ENCODE measurements around the gene CYBC1. TPM values are rescaled to one million over a fixed set of nuclear protein-coding genes. Genes with fewer than 3 reads are reported as not detected.

The CYBC1 gene
- total and polyA plus RNA-seq, 2 donors from 2014 or later, result 38.2 to 139 TPM

DNA sequence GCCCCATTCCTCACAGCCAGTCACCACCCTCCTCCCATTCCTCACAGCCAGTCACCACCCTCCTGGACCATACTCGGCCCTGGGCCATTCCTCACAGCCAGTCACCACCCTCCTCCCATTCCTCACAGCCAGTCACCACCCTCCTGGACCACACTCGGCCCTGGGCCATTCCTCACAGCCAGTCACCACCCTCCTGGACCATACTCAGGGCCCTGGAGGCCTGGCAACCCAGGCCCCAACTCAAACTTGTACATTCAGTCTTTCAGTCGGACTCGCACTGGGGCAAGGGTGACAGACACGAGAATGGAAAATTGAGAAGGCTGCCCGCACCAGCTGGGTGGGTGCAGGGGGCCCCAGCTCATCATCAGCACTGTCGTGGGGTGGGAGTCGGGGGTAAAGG lies 38.6 kb upstream of the CYBC1 start:
- no peaks in the 10 kb centered on the region for H3K4me1 ChIP-seq (ENCODE audit: control insufficient read depth in 2 of 3, insufficient read depth in 2 of 3, low read depth in 1 of 3, low read length in 3 of 3)
- H3K27ac ChIP-seq (ENCODE audit: low read depth in 2 of 2, low read length in 2 of 2), result no peak overlapping the region
- H3K9me3 ChIP-seq (ENCODE audit: control insufficient read depth in 2 of 3, insufficient read depth in 1 of 3, low read length in 3 of 3), result no peaks in the 10 kb centered on the region
- no peak overlapping the region for H3K9ac ChIP-seq (ENCODE audit: low read length in 3 of 3)
- no peak for FAIRE-seq
- DNase-seq, result no peak
- H3K4me3 ChIP-seq (ENCODE audit: low read length in 3 of 3), result no peak overlapping the region
- H3K27me3 ChIP-seq (ENCODE audit: control insufficient read depth, insufficient read depth, low read length), result no peaks in the 10 kb centered on the region
- intact Hi-C loops (cut with DNase I), result no loop called here
- TF ChIP-seq, protein P1, sequence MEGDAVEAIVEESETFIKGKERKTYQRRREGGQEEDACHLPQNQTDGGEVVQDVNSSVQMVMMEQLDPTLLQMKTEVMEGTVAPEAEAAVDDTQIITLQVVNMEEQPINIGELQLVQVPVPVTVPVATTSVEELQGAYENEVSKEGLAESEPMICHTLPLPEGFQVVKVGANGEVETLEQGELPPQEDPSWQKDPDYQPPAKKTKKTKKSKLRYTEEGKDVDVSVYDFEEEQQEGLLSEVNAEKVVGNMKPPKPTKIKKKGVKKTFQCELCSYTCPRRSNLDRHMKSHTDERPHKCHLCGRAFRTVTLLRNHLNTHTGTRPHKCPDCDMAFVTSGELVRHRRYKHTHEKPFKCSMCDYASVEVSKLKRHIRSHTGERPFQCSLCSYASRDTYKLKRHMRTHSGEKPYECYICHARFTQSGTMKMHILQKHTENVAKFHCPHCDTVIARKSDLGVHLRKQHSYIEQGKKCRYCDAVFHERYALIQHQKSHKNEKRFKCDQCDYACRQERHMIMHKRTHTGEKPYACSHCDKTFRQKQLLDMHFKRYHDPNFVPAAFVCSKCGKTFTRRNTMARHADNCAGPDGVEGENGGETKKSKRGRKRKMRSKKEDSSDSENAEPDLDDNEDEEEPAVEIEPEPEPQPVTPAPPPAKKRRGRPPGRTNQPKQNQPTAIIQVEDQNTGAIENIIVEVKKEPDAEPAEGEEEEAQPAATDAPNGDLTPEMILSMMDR (IDR thresholded peaks at IDR 0.05; ENCODE audit: borderline replicate concordance, extremely low read depth, insufficient read depth), result no peak
- H3K36me3 ChIP-seq (ENCODE audit: control insufficient read depth in 2 of 3, insufficient read depth in 3 of 3, low read length in 3 of 3), result peaks cover 2 to 24% (median 9%) of the 10 kb centered on the region in 3 donors

DNA sequence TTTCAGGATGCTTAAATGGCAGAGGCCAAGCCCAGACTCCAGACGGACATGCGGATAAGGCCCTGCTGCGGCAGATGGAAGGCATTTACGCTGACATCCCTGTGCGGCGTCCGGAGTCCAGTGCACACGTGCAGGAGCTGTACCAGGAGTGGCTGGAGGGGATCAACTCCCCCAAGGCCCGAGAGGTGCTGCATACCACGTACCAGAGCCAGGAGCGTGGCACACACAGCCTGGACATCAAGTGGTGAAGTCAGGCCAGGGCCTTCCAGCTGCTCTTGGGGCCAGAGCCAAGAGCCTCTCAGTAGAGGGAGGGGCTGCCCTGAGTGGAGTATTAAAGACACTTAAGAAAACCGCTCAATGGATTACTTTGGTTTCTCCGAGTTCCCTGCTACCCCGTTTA lies 37.4 kb upstream of the CYBC1 start:
- Histone ChIP-seq H3K9me3 (ENCODE audit: control insufficient read depth in 2 of 3, insufficient read depth in 1 of 3, low read length in 3 of 3) (no peaks in the 10 kb centered on the region), H3K27ac (ENCODE audit: low read depth in 2 of 2, low read length in 2 of 2) (no peak overlapping the region), H3K4me3 (ENCODE audit: low read length in 3 of 3) (no peak overlapping the region), H3K36me3 (ENCODE audit: control insufficient read depth in 2 of 3, insufficient read depth in 3 of 3, low read length in 3 of 3) (peaks cover 2 to 25% (median 14%) of the 10 kb centered on the region in 3 donors), H3K27me3 (ENCODE audit: control insufficient read depth, insufficient read depth, low read length) (no peaks in the 10 kb centered on the region), H3K4me1 (ENCODE audit: control insufficient read depth in 2 of 3, insufficient read depth in 2 of 3, low read depth in 1 of 3, low read length in 3 of 3) (no peaks in the 10 kb centered on the region), H3K9ac (ENCODE audit: low read length in 3 of 3) (no peak overlapping the region)
- DNase-seq, result no peak
- FAIRE-seq, result no peak
- TF ChIP-seq, protein P1 (IDR thresholded peaks at IDR 0.05; ENCODE audit: borderline replicate concordance, extremely low read depth, insufficient read depth), result no peak
- intact Hi-C loops (cut with DNase I), result no loop called here

DNA sequence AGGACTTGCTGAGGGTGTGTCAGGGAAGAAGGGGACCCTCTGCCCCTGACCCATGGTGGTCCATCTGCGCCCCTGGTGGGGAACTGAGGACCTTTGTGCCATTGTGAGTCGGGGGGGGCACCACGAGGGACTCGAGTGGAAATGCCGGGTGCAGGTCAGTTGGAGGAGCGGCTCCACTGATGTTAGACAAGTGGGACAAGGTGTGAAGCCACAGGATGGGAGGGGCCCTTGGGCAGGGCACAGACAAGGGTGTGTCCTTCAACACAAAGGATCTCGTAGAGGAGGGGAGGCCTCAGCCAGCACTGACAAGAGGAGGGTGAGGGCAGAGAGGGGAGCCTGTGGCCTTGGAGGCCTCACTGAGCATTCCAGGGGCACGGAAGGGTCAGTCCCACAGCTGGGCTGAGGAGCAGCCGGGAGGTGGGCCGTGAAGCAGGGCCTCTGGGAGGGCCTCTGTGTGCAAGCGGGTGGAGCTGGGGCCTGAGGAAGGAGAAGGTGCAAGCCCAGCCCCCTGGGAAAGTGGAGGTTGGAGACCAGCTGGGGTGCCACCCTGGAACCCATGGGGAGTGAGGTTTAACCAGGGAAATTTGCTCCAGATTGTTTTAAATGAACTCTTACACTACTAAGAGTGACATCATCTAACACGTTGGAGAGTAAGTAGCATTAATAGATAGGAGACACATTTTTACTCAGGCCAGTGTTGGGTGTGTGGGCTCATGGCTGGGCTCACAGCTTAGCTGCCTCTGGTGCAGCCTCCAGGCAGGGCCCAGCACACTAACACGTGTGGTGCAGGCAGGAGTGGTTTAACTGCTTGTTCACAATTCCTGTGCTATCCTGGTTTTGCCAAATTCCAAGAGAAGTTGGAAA lies 35.9 kb upstream of the CYBC1 start:
- Histone ChIP-seq H3K4me1 (ENCODE audit: control insufficient read depth in 2 of 3, insufficient read depth in 2 of 3, low read depth in 1 of 3, low read length in 3 of 3) (no peaks in the 10 kb centered on the region), H3K36me3 (ENCODE audit: control insufficient read depth in 2 of 3, insufficient read depth in 3 of 3, low read length in 3 of 3) (peaks cover 2 to 25% (median 14%) of the 10 kb centered on the region in 3 donors), H3K9ac (ENCODE audit: low read length in 3 of 3) (no peak overlapping the region), H3K4me3 (ENCODE audit: low read length in 3 of 3) (no peak overlapping the region), H3K9me3 (ENCODE audit: control insufficient read depth in 2 of 3, insufficient read depth in 1 of 3, low read length in 3 of 3) (no peaks in the 10 kb centered on the region), H3K27ac (ENCODE audit: low read depth in 2 of 2, low read length in 2 of 2) (no peak overlapping the region), H3K27me3 (ENCODE audit: control insufficient read depth, insufficient read depth, low read length) (no peaks in the 10 kb centered on the region)
- no peak for FAIRE-seq
- intact Hi-C loops (cut with DNase I), result no loop called here
- DNase-seq, result no peak
- TF ChIP-seq, protein P1 (IDR thresholded peaks at IDR 0.05; ENCODE audit: borderline replicate concordance, extremely low read depth, insufficient read depth), result no peak

Data from kidney (tissue), 14 donors.